Endometrium (tissue), 2 donors: ENCODE data around the gene EBPL.
A peak's percentile ranks its signal among the peaks of the same experiment; 100 is the strongest.

Experiments
- FAIRE-seq: peaks from 2 replicates; lab custom pipeline; 2012; peaks lifted over from hg19 to GRCh38; lab: Jason Lieb, UNC
- donor health status: control.
- donor health status: control.

Gene EBPL

GRCh38 chr13:49670828-49671227 is 20.5 kb downstream of the EBPL start:
- no peak for FAIRE-seq

- peak; percentile 62 for FAIRE-seq
Measured at GRCh38 chr13:49669735-49670309, 21.5 kb downstream of the EBPL start.

- FAIRE-seq, result no peak
Measured at GRCh38 chr13:49667773-49668172, 23.5 kb downstream of the EBPL start.

- no peak for FAIRE-seq
Measured at GRCh38 chr13:49664606-49665005, 26.7 kb downstream of the EBPL start.

- no peak for FAIRE-seq
Measured at GRCh38 chr13:49657241-49657641, 34.0 kb downstream of the EBPL start.

- FAIRE-seq, result no peak
Measured at GRCh38 chr13:49655906-49656305, 35.4 kb downstream of the EBPL start.

GRCh38 chr13:49654011-49654410 is 37.3 kb downstream of the EBPL start:
- no peak for FAIRE-seq

- no peak for FAIRE-seq
Measured at GRCh38 chr13:49653478-49653877, 37.8 kb downstream of the EBPL start.

GRCh38 chr13:49652355-49653305 is 38.7 kb downstream of the EBPL start:
- no peak for FAIRE-seq

- no peak for FAIRE-seq
Measured at GRCh38 chr13:49651570-49652354, 39.5 kb downstream of the EBPL start.

GRCh38 chr13:49649963-49650312 is 41.3 kb downstream of the EBPL start:
- FAIRE-seq, result no peak

GRCh38 chr13:49649244-49649962 is 41.9 kb downstream of the EBPL start:
- FAIRE-seq, result no peak

GRCh38 chr13:49646688-49647087 is 44.6 kb downstream of the EBPL start:
- FAIRE-seq, result no peak

GRCh38 chr13:49645451-49645850 is 45.8 kb downstream of the EBPL start:
- no peak for FAIRE-seq

GRCh38 chr13:49643035-49643646 is 48.1 kb downstream of the EBPL start:
- FAIRE-seq, result no peak

- no peak for FAIRE-seq
Measured at GRCh38 chr13:49641801-49642291, 49.4 kb downstream of the EBPL start.

GRCh38 chr13:49638744-49639072 is 52.6 kb downstream of the EBPL start:
- FAIRE-seq, result no peak

- no peak for FAIRE-seq
Measured at GRCh38 chr13:49638030-49638743, 53.1 kb downstream of the EBPL start.

GRCh38 chr13:49636705-49637104 is 54.6 kb downstream of the EBPL start:
- FAIRE-seq, result no peak

- FAIRE-seq, result no peak
Measured at GRCh38 chr13:49635599-49636433, 55.5 kb downstream of the EBPL start.
